ENCODE measurements around the gene PLA1A.
"Not testable (repeated sequence)": the region's sequence is repeated elsewhere in the genome, so short reads cannot be mapped to it uniquely, and the experiment has no call there.

PLA1A gene

DNA sequence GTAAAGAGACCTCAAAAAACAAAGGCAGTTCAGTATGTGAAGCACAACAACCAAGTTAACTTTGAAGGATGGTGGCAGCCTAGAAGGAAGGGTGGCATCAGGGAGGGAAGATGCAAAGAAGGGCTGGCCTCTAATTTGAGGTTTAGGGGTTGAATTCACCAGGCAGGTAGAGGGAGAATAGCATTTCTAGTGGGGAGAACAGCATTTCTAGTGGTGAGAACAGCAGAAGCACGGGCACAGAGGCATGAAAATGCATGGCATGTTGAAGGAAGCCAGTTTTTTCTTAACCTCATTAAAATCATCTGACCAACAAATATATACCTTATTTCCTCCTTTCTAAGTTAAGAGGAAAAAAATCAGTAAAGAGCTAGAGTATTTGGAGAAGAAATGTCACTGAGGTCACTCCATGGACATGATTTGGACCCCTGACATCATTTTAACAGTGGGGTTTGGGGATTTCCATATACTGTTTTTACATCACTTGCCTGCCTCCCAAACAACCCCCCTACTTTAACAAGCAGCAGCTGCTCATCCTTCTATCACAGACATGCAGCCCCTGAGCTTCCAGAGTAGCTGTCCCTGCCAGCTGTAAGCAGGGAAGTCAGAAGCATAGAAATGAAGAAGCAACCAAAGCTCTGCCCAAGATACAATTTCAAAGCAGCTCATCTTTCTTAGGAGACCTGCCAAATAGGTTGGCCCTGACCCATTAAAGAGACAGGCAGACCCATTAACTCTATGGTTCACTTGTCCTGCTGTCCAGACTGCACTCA lies 65.1 kb downstream of the PLA1A start:
- peak in 1 of 2 experiments; percentile 27 for DNase-seq (ENCODE audit: low read depth in 2 of 2)

DNA sequence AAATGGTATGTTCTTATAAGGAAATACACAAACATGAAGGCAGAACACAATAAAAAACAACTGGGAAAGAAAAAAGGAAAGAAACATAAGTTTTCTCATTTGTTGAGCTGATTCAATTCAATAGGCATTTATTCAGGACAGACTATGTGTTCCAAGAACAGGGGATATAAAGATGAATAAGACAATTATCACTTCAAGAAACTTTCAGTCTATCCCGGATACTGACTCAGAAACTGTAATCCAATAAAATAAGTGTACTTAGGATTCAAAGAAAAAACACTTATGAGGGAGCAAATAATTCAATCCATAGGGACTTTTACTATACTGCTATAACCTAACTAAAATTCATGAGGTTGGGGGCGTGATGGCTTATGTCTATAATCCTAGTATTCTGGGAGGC lies 66.2 kb downstream of the PLA1A start:
- no peak for DNase-seq (ENCODE audit: low read depth in 2 of 2)

DNA sequence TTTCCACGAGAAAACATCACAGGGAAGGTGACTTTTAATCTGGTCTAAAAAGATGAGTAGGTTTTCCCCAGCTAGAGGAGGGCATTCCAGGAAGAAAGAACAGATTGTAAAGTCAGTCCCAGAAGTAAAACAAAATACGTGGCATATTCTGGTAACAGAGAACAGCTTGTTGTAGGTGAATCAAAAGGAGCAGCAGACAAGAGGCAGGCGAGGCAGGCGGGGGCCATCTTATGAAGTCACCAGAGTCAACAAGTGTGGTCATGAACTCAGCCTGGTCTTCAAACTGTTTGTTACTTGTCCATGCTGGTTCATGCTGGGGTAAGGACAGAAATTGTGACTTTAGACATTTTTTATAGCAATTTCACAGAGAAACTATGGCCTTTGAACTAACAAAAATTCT lies 66.7 kb downstream of the PLA1A start:
- no peak for DNase-seq (ENCODE audit: low read depth in 2 of 2)

DNA sequence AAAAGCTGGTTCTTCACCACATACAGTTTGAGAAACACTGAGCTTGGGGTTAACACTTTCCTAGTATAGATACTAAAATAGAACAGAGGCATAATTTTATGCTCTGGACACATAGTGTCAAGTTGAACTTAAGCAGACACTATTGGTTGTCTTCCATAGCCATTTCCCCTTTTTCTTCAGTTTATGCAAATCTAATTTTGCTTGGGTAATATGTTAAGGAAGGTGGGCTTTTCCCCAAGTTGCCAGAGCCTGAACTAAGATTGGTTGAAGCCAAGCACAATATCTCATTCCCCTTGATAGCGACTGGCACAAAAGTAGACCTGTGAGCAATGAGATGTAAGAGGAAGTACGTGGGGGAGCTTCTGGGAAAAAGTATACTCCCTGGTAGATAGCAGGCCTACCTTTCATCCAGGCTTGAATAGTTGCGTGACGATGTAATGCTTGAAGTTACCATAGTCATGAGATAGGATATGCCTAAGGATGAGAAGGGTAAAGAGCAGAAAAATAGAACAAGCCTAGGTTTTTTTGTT lies 67.2 kb downstream of the PLA1A start:
- no peak for DNase-seq (ENCODE audit: low read depth in 2 of 2)

DNA sequence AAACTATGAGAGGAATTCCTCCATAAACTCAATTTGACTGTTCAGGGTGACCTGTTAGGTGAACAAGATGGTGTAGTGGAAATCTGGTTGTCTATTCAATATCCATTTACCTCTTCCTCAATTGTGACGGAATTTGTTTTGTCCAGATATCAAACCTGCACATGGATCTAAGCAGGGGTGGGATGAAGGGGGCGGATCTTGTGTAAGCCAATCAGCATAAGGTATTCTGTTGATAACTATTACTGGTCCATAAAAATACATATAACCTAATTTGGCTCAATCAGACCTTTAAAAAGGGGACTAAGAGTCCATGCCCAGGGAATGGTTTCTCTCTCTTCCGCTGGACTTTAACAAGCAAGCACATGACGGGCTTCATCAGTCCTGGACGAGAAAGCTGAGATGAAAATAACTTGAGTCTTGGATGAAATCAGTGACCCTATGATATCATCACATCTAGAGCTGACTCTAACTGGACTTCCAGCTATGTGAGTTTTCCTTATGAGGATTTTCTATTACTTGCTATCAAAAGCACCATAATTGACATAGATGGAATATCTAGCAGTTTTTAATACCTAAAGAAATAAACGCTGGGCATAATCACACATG lies 68.4 kb downstream of the PLA1A start:
- DNase-seq (ENCODE audit: low read depth in 2 of 2) = no peak

DNA sequence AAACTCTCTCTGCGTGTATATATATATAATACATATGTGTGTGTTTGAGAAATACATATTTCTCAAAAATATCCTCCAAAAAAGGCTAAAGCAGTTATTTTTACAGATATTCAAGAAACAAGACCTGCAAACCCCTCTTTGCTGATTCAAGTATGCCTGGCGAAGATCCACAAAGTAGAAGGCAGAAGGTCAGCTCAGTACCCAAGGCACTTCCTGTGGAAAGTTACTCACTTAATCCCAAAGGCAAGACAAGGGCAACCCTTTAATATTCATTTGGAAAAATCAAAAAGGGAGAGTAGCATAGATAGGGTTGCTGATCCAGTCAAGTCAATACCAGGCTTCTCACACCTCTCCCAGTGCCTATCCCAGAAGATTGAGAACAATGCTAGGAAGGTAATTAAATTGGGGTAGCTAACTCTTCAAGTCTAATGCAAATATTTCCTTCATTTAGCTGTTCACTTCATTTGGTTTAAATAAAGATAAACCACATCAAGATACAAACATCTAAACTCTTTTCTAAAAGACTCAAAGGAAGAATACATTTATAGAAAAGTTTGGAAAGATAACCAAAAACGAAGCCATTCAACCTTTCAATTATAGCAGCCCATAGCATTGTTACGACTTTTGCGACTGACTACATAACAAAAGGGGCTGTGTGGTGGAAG lies 72.4 kb downstream of the PLA1A start:
- DNase-seq (ENCODE audit: low read depth in 2 of 2) = no peak

DNA sequence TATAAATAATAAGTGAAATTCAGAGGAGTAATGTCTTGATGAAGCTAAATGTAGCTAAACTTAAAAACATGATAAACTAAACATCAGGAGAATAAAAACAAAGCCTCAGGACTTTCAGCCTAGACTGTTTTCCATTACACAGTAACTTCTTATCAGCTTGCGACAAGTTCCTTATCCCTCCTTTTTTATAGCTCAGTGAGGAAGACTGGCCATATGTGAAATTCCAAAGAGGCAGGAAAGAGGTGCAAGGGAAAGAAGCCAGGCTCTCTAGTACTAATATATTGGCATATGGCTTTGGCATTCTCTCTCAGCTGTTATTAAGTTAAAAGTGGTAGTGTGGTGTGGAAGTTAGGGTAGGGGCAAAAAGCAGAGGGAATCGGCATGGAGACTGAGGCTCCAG lies 75.1 kb downstream of the PLA1A start:
- DNase-seq (ENCODE audit: low read depth in 2 of 2) = no peak

DNA sequence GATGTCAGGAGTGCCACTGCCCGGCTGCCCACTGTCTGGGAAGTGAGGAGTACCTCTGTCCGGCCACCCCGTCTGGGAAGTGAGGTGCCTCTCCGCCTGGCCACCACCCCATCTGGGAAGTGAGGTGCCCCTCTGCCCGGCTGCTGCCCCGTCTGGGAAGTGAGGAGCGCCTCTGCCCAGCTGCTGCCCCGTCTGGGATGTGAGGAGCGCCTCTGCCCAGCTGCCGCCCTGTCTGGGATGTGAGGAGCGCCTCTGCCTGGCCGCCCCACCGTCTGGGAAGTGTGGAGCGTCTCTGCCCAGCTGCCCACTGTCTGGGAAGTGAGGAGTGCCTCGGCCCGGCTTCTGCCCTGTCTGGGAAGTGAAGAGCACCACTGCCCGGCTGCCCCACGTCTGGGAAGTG lies 76.2 kb downstream of the PLA1A start:
- DNase-seq (ENCODE audit: low read depth in 2 of 2) = no peak

DNA sequence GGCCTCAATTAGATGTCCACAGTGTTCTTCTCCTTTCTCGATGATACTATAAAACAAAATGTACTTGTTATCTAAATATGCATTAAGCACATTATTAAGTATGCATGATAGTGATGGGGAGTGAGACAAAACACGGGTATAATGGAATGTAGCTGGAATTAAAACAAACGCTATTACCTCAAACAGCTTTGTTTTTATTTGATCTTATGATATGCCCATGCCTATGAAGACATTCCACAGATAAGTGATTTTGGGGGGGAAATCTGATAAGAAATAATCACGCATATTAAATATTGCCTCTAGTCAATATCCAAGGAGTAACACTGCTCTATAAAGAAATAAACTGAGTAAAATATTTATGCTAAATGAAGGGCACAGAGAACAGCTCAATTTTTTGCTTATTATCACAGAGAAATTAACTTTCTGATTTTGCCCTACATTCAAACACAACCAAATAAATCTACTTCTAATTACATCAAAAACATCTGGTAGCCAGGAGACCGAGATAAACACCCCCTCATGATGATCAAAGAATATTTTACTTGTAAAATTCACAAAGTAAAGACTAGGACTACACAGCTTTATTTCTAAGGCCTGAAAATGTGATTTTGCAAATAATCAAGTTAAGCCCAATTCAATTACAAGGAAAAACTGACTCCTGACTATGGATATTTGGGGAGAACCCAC lies 77.6 kb downstream of the PLA1A start:
- DNase-seq (ENCODE audit: low read depth in 2 of 2) = no peak

DNA sequence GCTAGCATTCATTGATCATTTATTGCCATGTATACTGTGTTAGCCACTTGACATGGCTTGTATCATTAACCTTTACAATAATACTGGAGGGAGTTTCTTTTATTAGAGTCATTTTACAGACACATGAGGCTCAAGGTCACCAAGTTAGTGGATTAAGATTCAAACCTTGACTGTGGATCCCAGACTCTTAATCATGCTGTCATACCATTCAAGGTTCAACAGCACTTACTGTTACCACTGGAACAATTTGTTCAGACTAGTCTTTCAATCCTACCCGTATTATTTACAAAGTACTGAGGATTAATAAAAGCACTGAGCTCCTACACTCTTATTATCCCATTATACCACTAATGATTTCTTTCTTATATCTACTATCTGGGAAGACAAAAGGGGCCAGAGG lies 78.3 kb downstream of the PLA1A start:
- DNase-seq (ENCODE audit: low read depth in 2 of 2) = no peak

DNA sequence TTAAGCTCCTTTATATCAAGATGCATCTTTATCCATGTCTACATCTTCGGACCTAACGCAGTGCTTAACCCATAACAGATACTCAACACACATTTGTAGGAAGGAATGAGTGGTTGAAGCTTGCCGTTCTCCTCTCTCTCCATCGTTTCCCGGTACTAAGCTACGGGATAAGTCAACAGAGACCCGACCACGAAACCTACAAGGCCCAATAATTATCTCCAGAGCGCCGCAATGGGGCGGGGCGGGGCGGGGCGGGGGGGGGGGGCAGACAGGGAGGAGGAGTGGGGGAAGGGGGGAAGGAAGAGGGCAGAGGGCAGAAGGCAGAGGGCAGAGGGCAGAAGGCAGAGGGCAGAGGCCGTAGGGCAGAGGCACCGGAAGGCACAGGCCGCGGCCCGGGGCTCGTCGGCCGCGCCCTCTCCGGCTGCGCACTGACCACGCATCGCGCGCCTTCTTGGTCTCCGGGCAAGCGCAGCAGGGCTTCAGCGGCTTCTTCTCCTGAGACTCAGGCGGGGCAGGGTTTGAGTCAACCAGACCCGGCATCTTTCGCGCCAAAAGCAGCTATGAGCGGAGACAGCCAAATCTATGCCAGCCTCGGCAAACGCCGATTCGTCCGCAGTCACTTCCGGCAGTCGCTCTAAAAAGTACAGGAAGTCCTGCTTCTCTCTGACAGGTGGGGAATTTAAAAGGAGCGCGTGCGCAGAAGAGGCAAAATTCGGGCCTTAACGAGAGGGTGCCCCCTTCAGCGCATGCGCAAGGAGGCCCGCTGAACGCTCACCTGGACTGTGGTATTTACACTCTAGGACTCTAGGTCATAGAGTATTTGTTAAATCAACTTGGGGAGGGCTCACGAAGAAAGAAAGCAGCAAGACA lies 79.3 kb downstream of the PLA1A start, which contains the start of gene COX17:
Gene COX17, minus strand, starts transcription at position 636 of the 870 bp plus-strand sequence. Its CDS starts 96 bp downstream, at position 540.
- DNase-seq (ENCODE audit: low read depth in 2 of 2) = peak; percentile 90 to 93

DNA sequence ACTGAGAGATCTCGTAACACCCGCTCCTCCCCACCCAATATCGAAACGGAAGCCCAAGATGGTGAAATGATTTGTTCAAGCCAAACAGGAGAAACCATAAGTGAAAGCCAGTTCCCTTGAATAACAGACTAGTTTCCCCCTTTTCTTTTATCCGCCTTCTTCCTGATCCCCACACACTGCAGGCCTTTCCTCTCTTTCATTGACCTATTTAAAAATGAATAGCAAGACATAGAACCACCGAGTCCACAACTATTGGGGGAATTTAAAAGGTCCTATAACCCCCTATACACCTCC lies 79.9 kb downstream of the PLA1A start:
- no peak for DNase-seq (ENCODE audit: low read depth in 2 of 2)

DNA sequence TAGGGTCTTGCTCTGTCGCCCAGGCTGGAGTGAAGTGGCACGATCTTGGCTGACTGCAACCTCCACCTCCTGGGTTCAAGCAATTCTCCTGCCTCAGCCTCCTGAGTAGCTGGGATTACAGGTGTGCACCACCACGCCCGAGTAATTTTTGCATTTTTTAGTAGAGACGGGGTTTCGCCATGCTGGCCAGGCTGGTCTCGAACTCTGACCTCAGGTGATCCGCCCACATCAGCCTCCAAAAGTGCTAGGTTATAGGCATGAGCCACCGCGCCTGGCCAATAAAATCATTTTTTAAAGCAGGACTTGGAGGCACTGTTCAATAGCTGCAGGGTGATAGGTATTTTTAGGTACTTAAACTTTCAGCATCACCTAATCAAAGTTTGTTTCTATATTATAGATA lies 80.5 kb downstream of the PLA1A start:
- not testable (repeated sequence) for DNase-seq (ENCODE audit: low read depth in 2 of 2)

Measured in fibroblast of skin of left quadriceps (primary cell).